NCI-H1694 treated with DMSO at 0.1 percent for 48 hours (cell line): ENCODE results near the gene FBXO4.

Experiments used
- DNase-seq: peaks from one replicate; lab custom pipeline; 2025; lab: John Stamatoyannopoulos, UW

The FBXO4 gene, protein sequence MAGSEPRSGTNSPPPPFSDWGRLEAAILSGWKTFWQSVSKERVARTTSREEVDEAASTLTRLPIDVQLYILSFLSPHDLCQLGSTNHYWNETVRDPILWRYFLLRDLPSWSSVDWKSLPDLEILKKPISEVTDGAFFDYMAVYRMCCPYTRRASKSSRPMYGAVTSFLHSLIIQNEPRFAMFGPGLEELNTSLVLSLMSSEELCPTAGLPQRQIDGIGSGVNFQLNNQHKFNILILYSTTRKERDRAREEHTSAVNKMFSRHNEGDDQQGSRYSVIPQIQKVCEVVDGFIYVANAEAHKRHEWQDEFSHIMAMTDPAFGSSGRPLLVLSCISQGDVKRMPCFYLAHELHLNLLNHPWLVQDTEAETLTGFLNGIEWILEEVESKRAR

DNA sequence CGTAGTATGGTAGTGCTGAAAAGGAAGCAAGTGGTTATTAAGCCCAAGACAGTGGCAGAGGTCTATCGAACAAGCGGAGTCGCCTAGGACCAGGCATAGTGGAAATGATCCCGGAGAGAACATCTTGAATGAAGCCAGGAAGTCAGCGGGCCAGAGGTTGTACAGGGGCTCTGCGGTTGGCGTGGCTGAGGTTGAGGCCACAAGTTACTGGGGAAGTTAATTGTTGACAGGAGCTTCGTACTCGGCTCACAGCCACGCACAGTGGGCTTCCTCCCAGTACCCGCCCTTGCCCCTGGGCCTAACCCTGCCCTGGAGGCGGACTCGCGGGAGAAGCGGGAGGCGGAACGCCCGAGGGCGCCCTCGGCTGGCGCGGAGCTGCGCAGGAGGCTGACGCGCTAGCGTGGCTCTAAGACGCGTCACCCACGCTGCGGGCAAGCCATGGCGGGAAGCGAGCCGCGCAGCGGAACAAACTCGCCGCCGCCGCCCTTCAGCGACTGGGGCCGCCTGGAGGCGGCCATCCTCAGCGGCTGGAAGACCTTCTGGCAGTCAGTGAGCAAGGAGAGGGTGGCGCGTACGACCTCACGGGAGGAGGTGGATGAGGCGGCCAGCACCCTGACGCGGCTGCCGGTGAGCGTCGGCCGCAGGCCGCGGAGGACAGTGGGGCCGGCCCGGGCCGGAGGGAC, at the start of gene FBXO4:
FBXO4 (plus strand) TSS at position 410 of the 683 bp plus-strand sequence; CDS start at position 439, 29 bp downstream.
- peak; percentile 77 for DNase-seq

- no peak for DNase-seq
These were observed 48.4 kb upstream of the FBXO4 start for GRCh38 chr5:41876678-41877077.

- no peak for DNase-seq
These were observed 47.7 kb upstream of the FBXO4 start for GRCh38 chr5:41877408-41877807.

DNA sequence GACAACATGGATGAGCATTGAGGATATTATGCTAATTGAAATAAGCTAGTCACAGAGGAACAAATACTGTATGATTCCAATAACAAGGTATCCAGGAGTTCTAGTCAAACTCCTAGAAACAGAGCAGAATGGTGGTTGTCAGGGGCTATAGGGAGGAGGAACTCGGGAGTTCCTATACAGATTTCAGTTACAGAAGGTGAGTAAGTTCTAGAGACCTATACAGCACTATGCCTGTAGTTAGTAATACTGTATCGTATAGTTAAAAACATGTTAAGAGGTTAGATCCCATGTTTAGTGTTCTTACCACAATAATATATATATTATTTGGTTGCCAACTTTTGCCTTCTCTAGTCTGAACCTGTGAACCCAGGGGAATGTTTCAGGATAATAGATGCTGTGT, 46.9 kb upstream of the FBXO4 start:
- no peak for DNase-seq

DNA sequence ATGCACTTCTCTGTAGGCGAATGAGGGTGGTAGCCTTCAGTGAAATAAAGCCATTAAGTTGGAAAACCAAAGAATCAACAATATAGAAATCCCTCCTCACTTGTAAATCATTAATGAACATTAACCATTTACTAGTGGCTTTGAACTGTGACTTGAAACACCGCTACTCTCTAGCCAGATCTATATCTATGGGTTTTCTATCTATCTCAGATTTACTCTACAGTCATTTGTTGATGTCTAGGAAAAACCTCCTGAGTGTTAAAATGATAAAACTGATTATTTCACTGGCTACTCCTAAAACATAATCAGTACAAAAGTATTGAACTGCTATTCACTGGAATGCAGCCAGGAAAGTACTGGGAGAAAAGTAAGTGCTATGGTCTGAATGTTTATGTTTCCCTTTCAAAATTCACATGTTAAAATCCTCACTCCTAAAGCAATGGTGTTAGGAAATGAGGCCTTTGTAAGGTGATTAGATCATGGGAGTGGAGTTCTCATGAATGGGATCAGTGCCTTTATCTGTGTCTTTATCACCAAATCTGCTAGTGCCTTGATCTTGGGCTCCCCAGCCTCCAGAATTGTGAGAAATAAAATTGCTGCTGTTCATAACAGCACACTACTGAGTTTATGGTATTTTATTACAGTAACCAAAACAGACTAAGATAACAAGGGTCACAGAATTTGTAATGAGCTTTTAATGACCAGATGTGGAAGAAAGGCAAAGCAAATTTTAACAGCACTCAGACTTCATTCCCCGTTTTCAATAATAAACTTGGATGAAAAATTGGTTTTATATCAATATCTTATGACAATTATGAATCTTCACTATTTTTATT, 46.2 kb upstream of the FBXO4 start:
- no peak for DNase-seq

DNA sequence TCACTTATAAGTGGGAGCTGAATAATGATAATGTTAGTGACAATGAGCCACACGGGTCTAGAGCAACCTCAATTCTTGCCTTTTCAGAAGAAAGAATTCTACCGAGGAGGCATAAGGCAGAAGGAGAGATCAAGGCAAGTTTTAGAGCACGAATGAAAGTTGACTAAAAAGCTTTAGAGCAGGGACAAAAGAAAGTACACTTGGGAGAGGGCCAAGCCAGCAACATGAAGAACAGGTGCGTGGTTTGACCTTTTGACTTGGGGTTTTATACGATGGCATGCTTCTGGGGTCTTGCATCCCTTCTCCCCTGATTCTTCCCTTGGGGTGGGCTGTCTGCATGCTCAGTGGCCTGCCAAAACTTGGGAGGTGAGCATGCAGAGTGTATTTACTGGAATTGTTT, 42.3 kb upstream of the FBXO4 start:
- DNase-seq = no peak

- no peak for DNase-seq
These were observed 41.8 kb upstream of the FBXO4 start for GRCh38 chr5:41883243-41883642.

GRCh38 chr5:41883936-41884335, 41.1 kb upstream of the FBXO4 start:
- no peak for DNase-seq

GRCh38 chr5:41885286-41885685, 39.8 kb upstream of the FBXO4 start:
- no peak for DNase-seq

DNA sequence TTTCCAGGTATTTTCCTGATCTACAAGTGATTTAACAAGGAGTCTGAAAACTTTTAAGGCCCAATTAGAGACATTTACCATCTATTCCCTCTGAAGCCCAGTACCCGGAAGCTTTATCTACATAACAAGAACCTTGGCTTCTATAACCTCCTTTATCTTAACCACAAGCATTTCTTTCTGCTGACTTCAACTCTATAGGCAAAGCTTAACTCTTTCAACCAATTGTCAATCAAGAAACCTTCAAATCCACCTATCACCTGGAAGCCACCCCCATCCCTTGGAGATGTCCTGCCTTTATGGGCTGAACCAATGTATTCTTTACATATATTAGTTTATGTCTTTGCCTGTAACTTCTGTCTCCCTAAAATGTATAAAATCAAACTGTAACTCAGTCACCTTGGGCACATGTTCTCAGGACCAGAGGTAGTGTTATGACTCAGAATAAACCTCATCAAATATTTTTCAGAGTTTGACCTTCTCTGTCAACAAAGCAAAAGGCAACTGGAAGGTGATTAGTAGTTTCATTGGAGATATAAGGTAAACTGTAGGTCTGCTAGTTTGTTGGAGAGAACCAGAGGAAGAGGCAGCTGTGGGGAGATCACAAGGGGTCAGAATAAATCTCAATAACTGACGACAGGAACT, 33.9 kb upstream of the FBXO4 start:
- no peak for DNase-seq

- DNase-seq = no peak
These were observed 33.0 kb upstream of the FBXO4 start for GRCh38 chr5:41892031-41892430.

GRCh38 chr5:41893074-41893851, 31.8 kb upstream of the FBXO4 start:
- no peak for DNase-seq

- no peak for DNase-seq
These were observed 28.9 kb upstream of the FBXO4 start for GRCh38 chr5:41896230-41896629.

GRCh38 chr5:41903382-41903891, 21.6 kb upstream of the FBXO4 start:
- DNase-seq = no peak

GRCh38 chr5:41903892-41904799, 20.9 kb upstream of the FBXO4 start, which contains the start of gene RIMOC1:
RIMOC1 (plus strand) TSS chr5:41904344; CDS start chr5:41904368, 24 bp downstream.
- peak; percentile 99 for DNase-seq

DNA sequence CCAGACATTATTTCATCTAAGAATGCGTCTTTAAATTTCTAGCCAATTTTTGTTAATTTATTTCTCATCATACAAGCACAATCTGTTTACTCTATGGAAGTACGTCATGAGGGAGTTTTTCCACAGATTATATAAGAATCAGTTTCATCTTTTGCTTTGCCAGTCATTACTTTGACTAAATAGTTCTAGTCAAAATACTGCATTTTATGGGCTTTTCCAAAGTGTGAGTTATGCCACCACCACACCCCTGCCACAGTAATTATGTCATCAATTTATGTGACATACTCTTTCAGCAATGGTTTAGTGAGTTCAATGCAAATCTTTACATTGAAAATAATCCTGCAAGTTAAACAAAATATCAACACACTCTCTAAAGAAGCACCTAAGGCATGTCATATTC, 18.9 kb upstream of the FBXO4 start:
- no peak for DNase-seq

GRCh38 chr5:41908374-41909079, 16.6 kb upstream of the FBXO4 start:
- no peak for DNase-seq

DNA sequence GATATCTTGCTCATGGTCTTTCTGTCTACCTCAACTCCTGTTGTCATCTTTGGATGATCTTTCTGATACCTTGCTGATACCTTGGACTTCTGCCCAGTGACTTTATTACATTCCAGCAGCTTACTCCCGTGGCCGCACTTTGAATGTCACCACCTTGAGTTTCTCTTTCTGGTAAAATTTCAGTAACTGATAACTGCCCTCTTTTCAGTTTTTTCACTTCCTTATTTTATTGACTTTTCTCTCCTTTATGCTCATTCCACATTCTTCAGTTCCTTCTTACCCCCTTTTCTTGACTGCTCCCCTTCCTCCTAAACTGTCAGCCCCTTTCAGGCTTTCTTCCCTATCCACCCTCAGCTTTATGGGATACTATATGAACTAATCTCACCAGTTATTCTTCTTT, 7.0 kb upstream of the FBXO4 start:
- DNase-seq = no peak

GRCh38 chr5:41921166-41921565, 3.9 kb upstream of the FBXO4 start:
- no peak for DNase-seq
